ENCODE measurements around the gene OSM.
A peak's percentile ranks its signal among the peaks of the same experiment; 100 is the strongest.

OSM gene

GRCh38 chr22:30293026-30293425 is 26.4 kb upstream of the OSM start:
- H3K36me3 Mint-ChIP-seq: peaks cover 27% of the 10 kb centered on the region
- peaks cover 22% of the 10 kb centered on the region for H3K4me1 Mint-ChIP-seq
- H3K27ac Mint-ChIP-seq: no peak overlapping the region
- no peak for DNase-seq (ENCODE audit: low spot score in 2 of 2)
- no peaks in the 10 kb centered on the region for H3K27me3 Mint-ChIP-seq
- H3K4me3 Mint-ChIP-seq: no peak overlapping the region
- ATAC-seq (ENCODE audit: low read depth): no peak
- H3K9me3 Mint-ChIP-seq: no peaks in the 10 kb centered on the region

GRCh38 chr22:30292069-30292970 is 25.7 kb upstream of the OSM start:
- H3K36me3 Mint-ChIP-seq: peaks cover 25% of the 10 kb centered on the region
- H3K9me3 Mint-ChIP-seq: no peaks in the 10 kb centered on the region
- no peak for DNase-seq (ENCODE audit: low spot score in 2 of 2)
- H3K4me3 Mint-ChIP-seq: no peak overlapping the region
- H3K4me1 Mint-ChIP-seq: peaks cover 25% of the 10 kb centered on the region
- ATAC-seq (ENCODE audit: low read depth): no peak
- H3K27ac Mint-ChIP-seq: peak overlapping the region; percentile 85
- no peaks in the 10 kb centered on the region for H3K27me3 Mint-ChIP-seq

DNA sequence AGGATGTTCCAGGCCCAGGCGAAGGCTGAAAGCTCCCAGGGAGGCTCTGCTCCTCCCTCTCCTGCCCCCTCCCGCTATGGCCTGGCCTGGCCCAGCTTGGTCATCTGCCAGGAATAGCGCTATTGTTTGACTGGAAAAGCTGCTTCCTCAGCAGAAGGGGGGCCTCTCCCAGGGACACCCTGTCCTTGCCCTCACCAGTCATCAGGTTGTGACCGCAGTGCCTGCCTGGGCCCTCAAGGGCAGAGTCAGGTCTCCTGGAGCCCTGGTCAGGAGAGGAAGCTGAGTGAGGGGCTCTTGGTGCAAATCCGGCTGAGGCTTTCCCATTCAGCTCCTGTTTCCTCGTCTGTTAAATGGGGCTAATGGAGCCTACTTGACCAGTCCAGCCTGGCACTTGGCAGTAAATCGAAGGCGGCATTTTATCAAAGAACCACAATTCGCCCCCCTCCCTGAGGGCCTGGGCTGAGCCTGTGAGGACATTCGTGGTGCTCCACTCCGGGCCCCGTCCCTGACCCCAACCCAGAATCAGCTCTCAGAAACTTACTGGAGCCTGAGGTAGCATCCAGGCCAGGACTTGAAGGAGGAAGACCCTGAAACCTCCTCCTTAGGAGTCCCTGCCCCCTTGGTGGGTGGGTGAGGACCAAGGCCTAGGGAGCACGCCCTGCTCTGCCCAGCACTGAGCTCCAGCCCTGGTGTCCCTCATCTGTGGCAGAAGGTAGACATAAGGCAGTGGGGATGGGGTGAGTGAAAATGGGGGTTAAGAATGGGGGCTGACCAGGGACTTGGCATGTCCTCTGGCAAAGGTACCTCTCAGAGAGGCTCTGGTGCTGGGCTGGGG is 24.6 kb upstream of the OSM start:
- no peak for ATAC-seq (ENCODE audit: low read depth)
- H3K9me3 Mint-ChIP-seq: no peaks in the 10 kb centered on the region
- H3K4me1 Mint-ChIP-seq: peaks cover 29% of the 10 kb centered on the region
- peak overlapping the region; percentile 85 for H3K27ac Mint-ChIP-seq
- DNase-seq (ENCODE audit: low spot score in 2 of 2): no peak
- no peak overlapping the region for H3K4me3 Mint-ChIP-seq
- H3K36me3 Mint-ChIP-seq: peaks cover 19% of the 10 kb centered on the region
- H3K27me3 Mint-ChIP-seq: no peaks in the 10 kb centered on the region

GRCh38 chr22:30290342-30291057 is 23.8 kb upstream of the OSM start:
- DNase-seq (ENCODE audit: low spot score in 2 of 2): no peak
- Mint-ChIP-seq H3K9me3 (no peaks in the 10 kb centered on the region), H3K4me3 (peak overlapping the region; percentile 94), H3K4me1 (peaks cover 29% of the 10 kb centered on the region), H3K27me3 (no peaks in the 10 kb centered on the region), H3K36me3 (peaks cover 16% of the 10 kb centered on the region), H3K27ac (peak overlapping the region; percentile 77)
- ATAC-seq (ENCODE audit: low read depth): no peak

- peaks cover 18% of the 10 kb centered on the region for H3K36me3 Mint-ChIP-seq
- DNase-seq (ENCODE audit: low spot score in 2 of 2): no peak
- H3K27ac Mint-ChIP-seq: peak overlapping the region; percentile 77
Measured at GRCh38 chr22:30289980-30290313, 23.3 kb upstream of the OSM start.

GRCh38 chr22:30289141-30289979 is 22.7 kb upstream of the OSM start, which contains the start of gene CASTOR1:
TSS of gene CASTOR1 (minus strand) at chr22:30289505. CDS start at chr22:30289497, 8 bp downstream.
- peak; percentile 76 for ATAC-seq (ENCODE audit: low read depth)
- Mint-ChIP-seq H3K27me3 (no peaks in the 10 kb centered on the region), H3K36me3 (peaks cover 20% of the 10 kb centered on the region), H3K4me3 (peak within 1 kb of the TSS; percentile 94), H3K4me1 (peaks cover 29% of the 10 kb centered on the region), H3K9me3 (no peaks in the 10 kb centered on the region), H3K27ac (peak within 1 kb of the TSS; percentile 77)
- peak; percentile 73 to 90 for DNase-seq (ENCODE audit: low spot score in 2 of 2)

More at GRCh38 chr22:30289980-30290313, 23.3 kb upstream of the OSM start:
- Mint-ChIP-seq H3K4me3 (peak overlapping the region; percentile 94), H3K4me1 (peaks cover 29% of the 10 kb centered on the region), H3K27me3 (no peaks in the 10 kb centered on the region), H3K9me3 (no peaks in the 10 kb centered on the region)
- peak; percentile 30 for ATAC-seq (ENCODE audit: low read depth)

- Mint-ChIP-seq H3K36me3 (peaks cover 12% of the 10 kb centered on the region), H3K27ac (peak overlapping the region; percentile 69)
Measured at GRCh38 chr22:30288419-30289140, 21.9 kb upstream of the OSM start.

GRCh38 chr22:30287648-30288418 is 21.2 kb upstream of the OSM start:
- DNase-seq (ENCODE audit: low spot score in 2 of 2) (peak; percentile 89), ATAC-seq (ENCODE audit: low read depth) (peak; percentile 50)
- H3K4me1 Mint-ChIP-seq: peaks cover 29% of the 10 kb centered on the region
- H3K9me3 Mint-ChIP-seq: no peaks in the 10 kb centered on the region
- no peaks in the 10 kb centered on the region for H3K27me3 Mint-ChIP-seq
- H3K4me3 Mint-ChIP-seq: peak overlapping the region; percentile 94
- H3K36me3 Mint-ChIP-seq: peaks cover 8% of the 10 kb centered on the region
- H3K27ac Mint-ChIP-seq: peak overlapping the region; percentile 69

More at GRCh38 chr22:30288419-30289140, 21.9 kb upstream of the OSM start:
- Mint-ChIP-seq H3K4me1 (peaks cover 29% of the 10 kb centered on the region), H3K27me3 (no peaks in the 10 kb centered on the region), H3K4me3 (peak overlapping the region; percentile 94), H3K9me3 (no peaks in the 10 kb centered on the region)
- ATAC-seq (ENCODE audit: low read depth) (no peak), DNase-seq (ENCODE audit: low spot score in 2 of 2) (peak in 1 of 2 donors; percentile 29)

GRCh38 chr22:30286813-30287647 is 20.4 kb upstream of the OSM start:
- Mint-ChIP-seq H3K9me3 (no peaks in the 10 kb centered on the region), H3K4me3 (no peak overlapping the region), H3K36me3 (peaks cover 8% of the 10 kb centered on the region), H3K27me3 (peaks cover 2% of the 10 kb centered on the region), H3K4me1 (peaks cover 29% of the 10 kb centered on the region), H3K27ac (no peak overlapping the region)
- peak; percentile 83 to 92 for DNase-seq (ENCODE audit: low spot score in 2 of 2)
- peak; percentile 26 for ATAC-seq (ENCODE audit: low read depth)

- no peak overlapping the region for H3K4me3 Mint-ChIP-seq
- no peaks in the 10 kb centered on the region for H3K9me3 Mint-ChIP-seq
- ATAC-seq (ENCODE audit: low read depth) (no peak), DNase-seq (ENCODE audit: low spot score in 2 of 2) (no peak)
- peaks cover 26% of the 10 kb centered on the region for H3K4me1 Mint-ChIP-seq
- H3K36me3 Mint-ChIP-seq: peaks cover 5% of the 10 kb centered on the region
- H3K27ac Mint-ChIP-seq: no peak overlapping the region
- peaks cover 3% of the 10 kb centered on the region for H3K27me3 Mint-ChIP-seq
Measured at GRCh38 chr22:30286331-30286730, 19.7 kb upstream of the OSM start.

DNA sequence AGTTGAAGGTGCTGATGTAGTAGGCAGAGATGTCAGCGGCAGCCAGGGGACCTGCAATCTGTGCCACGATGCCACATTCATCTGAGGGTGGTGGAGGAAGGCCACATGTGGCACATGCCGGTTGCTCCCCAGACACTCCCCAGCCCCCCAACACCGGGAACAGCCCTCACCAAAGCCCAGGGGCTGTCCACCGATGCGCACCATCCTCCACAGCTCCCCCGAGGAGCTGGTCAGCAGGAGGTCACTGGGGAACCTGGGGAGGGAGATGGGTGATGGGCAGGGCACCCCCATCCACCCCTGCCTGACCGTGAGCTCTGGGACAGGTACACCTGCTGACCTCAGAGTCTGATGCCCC is 19.2 kb upstream of the OSM start:
- Mint-ChIP-seq H3K27ac (no peak overlapping the region), H3K9me3 (no peaks in the 10 kb centered on the region), H3K4me3 (no peak overlapping the region), H3K4me1 (peaks cover 24% of the 10 kb centered on the region), H3K27me3 (peaks cover 3% of the 10 kb centered on the region), H3K36me3 (peaks cover 5% of the 10 kb centered on the region)
- ATAC-seq (ENCODE audit: low read depth) (no peak), DNase-seq (ENCODE audit: low spot score in 2 of 2) (no peak)

Data from memory B cell (primary cell).